ENCODE results near the gene UBQLN4. TPM values are rescaled to one million over a fixed set of nuclear protein-coding genes. Genes with fewer than 3 reads are reported as not detected.

The UBQLN4 gene
- total RNA-seq, 4 donors from 2014 or later: 15.1 to 16.5 (median 16.2) TPM

GRCh38 chr1:156004843-156005584 lies 48.6 kb downstream of the UBQLN4 start:
- TF ChIP-seq, protein P1, sequence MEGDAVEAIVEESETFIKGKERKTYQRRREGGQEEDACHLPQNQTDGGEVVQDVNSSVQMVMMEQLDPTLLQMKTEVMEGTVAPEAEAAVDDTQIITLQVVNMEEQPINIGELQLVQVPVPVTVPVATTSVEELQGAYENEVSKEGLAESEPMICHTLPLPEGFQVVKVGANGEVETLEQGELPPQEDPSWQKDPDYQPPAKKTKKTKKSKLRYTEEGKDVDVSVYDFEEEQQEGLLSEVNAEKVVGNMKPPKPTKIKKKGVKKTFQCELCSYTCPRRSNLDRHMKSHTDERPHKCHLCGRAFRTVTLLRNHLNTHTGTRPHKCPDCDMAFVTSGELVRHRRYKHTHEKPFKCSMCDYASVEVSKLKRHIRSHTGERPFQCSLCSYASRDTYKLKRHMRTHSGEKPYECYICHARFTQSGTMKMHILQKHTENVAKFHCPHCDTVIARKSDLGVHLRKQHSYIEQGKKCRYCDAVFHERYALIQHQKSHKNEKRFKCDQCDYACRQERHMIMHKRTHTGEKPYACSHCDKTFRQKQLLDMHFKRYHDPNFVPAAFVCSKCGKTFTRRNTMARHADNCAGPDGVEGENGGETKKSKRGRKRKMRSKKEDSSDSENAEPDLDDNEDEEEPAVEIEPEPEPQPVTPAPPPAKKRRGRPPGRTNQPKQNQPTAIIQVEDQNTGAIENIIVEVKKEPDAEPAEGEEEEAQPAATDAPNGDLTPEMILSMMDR (IDR thresholded peaks at IDR 0.05; ENCODE audit: low read depth): no peak

DNA sequence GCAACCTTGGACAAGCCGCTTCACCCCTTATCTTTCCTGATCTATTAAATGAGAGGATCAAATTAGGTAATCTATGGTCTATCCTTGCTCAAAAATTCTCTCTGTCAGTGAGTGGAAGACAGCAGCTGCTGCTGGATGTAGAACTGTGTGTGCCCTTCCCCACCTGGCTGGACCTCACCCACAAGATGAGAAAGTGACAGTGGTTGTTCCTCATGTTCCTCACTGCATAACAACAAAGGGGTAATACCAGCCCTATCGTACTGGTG lies 49.7 kb downstream of the UBQLN4 start:
- TF ChIP-seq, protein P1 (IDR thresholded peaks at IDR 0.05; ENCODE audit: low read depth): no peak

GRCh38 chr1:156002188-156002911 lies 51.2 kb downstream of the UBQLN4 start:
- TF ChIP-seq, protein P1 (IDR thresholded peaks at IDR 0.05; ENCODE audit: low read depth): no peak

GRCh38 chr1:156001662-156002171 lies 51.9 kb downstream of the UBQLN4 start:
- TF ChIP-seq, protein P1 (IDR thresholded peaks at IDR 0.05; ENCODE audit: low read depth): no peak

GRCh38 chr1:156001021-156001661 lies 52.5 kb downstream of the UBQLN4 start:
- TF ChIP-seq, protein P1 (IDR thresholded peaks at IDR 0.05; ENCODE audit: low read depth): no peak

GRCh38 chr1:155999964-156000363 lies 53.6 kb downstream of the UBQLN4 start:
- TF ChIP-seq, protein P1 (IDR thresholded peaks at IDR 0.05; ENCODE audit: low read depth): no peak

DNA sequence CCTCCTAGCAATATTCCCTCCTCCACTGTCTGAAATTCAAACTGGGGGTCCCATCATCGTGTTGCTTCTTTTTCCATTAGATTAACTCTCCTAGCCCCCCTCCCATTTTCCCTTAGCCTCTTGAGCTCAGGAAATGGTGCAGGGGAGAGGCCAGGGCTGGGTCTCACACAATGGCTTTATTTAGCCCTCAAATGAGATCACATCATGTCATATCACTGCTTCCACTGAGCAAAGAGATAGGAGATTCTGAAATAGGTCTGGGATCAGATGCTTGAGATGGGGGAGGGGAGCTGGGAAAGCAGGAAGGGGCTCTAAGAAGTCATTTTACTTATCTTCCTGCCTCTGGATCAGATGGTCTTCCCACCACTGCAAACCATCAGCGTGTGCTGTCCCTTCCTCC lies 57.4 kb downstream of the UBQLN4 start:
- TF ChIP-seq, protein P1 (IDR thresholded peaks at IDR 0.05; ENCODE audit: low read depth): no peak

Measured in subcutaneous adipose tissue (tissue), 4 donors.